K562 (cell line): ENCODE results near the gene RER1. TPM values are rescaled to one million over a fixed set of nuclear protein-coding genes. Genes with fewer than 3 reads are reported as not detected.

Source experiments
- ATAC-seq: fragments of 200-7000 bp; cut with Tn5 transposase; 3 replicates; pipeline ENCODE4 v1.9.1; 2020; ENCODE audit warnings: moderate library complexity
- BruUV-seq: library from RNA; stranded (reverse); fragments of 400-500 nt; replicated peaks from 2 replicates; lab custom pipeline; 2021; lab: Mats Ljungman, UMichigan
- CTCF ChIA-PET: fragments of 300-600 bp; formaldehyde crosslinking; extraction: SDS; loops from one replicate; lab custom pipeline; 2021; ENCODE audit warnings: low intra/inter-chr PET ratio; lab: Yijun Ruan, JAX
- POLR2A ChIA-PET: fragments of 300-600, 350-650 bp; sonication (Branson Sonifier 250); formaldehyde crosslinking; extraction: SDS; loops from one replicate; lab custom pipeline; 2021; ENCODE audit warnings: antibody characterized with exemption, inconsistent platforms; lab: Yijun Ruan, JAX
- DNase-seq, 4 experiments: peaks; one replicate each; pipeline versions ENCODE4 v3.0.0 to v3.0.0-alpha.2; 2011 to 2018; ENCODE audit warnings: low spot score in 3 of 4, mixed read lengths in 3 of 4; ENCODE audit errors: extremely low read depth in 1 of 4
- FAIRE-seq: peaks from 2 replicates; lab custom pipeline; 2011; peaks lifted over from hg19 to GRCh38; lab: Jason Lieb, UNC
- H2AFZ ChIP-seq: 2 replicates; pipeline ENCODE4 v1.6.0; 2011; ENCODE audit warnings: low read depth, low read length, control low read depth, inconsistent platforms
- H3K27ac ChIP-seq: fragments of 200-600 bp; 3 replicates; pipeline ENCODE4 v1.8.0; 2011; ENCODE audit warnings: low read depth, mild to moderate bottlenecking, control low read depth, inconsistent platforms, low read length, moderate library complexity, mixed read lengths; ENCODE audit errors: extremely low read depth
- H3K27me3 ChIP-seq, 2 experiments: fragments of 300-600 bp in 1 of 2; 2 replicates in 1 of 2; 3 replicates in 1 of 2; pipeline versions ENCODE4 v1.6.0 to v1.8.0; 2011; ENCODE audit warnings: inconsistent platforms in 2 of 2, low read length in 2 of 2, mild to moderate bottlenecking in 1 of 2, mixed read lengths in 1 of 2, moderate library complexity in 1 of 2; ENCODE audit not compliant: control insufficient read depth in 2 of 2, insufficient read depth in 2 of 2
- H3K36me3 ChIP-seq: fragments of 300-600 bp; 3 replicates; pipeline ENCODE4 v1.8.0; 2011; ENCODE audit warnings: mild to moderate bottlenecking, low read length, inconsistent platforms; ENCODE audit not compliant: control insufficient read depth, insufficient read depth
- H3K4me1 ChIP-seq, 2 experiments: fragments of 200-600 bp in 1 of 2; replicated peaks in 1 of 2; 2 replicates in 1 of 2; 3 replicates in 1 of 2; pipeline versions ENCODE4 v1.5.1 to v1.8.0; 2011; ENCODE audit warnings: inconsistent platforms in 2 of 2, low read length in 2 of 2, mild to moderate bottlenecking in 1 of 2, mixed read lengths in 1 of 2, moderate library complexity in 1 of 2; ENCODE audit not compliant: control insufficient read depth in 2 of 2, insufficient read depth in 2 of 2
- H3K4me2 ChIP-seq: 2 replicates; pipeline ENCODE4 v1.6.1; 2011; ENCODE audit warnings: low read length, control low read depth, inconsistent platforms, mixed read lengths; ENCODE audit not compliant: insufficient read depth
- H3K4me3 ChIP-seq: fragments of 200-600 bp; sonication (generic), shearing (Covaris generic); 2 replicates; pipeline ENCODE4 v1.5.1; 2016; ENCODE audit warnings: control low read depth, inconsistent platforms
- H3K79me2 ChIP-seq: fragments of 200-600 bp; 3 replicates; pipeline ENCODE4 v1.8.0; 2011; ENCODE audit warnings: low read length, inconsistent platforms; ENCODE audit not compliant: control insufficient read depth, insufficient read depth
- H3K9ac ChIP-seq, 2 experiments: 2 replicates each; pipeline versions ENCODE4 v1.6.0 to v1.6.1; 2011; ENCODE audit warnings: low read depth in 2 of 2, low read length in 2 of 2, control low read depth in 1 of 2, inconsistent platforms in 1 of 2, mild to moderate bottlenecking in 1 of 2, mixed read lengths in 1 of 2; ENCODE audit not compliant: insufficient read depth in 1 of 2
- H3K9me1 ChIP-seq: one replicate; pipeline ENCODE4 v1.6.0; 2011; ENCODE audit warnings: inconsistent platforms, mild to moderate bottlenecking, low read length, moderate library complexity; ENCODE audit not compliant: control insufficient read depth, insufficient read depth
- H3K9me3 ChIP-seq: replicated peaks from 2 replicates; pipeline ENCODE4 v1.5.1; 2011; ENCODE audit warnings: low read depth, low read length, inconsistent platforms; ENCODE audit not compliant: control insufficient read depth, insufficient read depth
- H4K20me1 ChIP-seq: replicated peaks from 2 replicates; pipeline ENCODE4 v1.6.1; 2011; ENCODE audit warnings: low read length, inconsistent platforms, mixed read lengths; ENCODE audit not compliant: control insufficient read depth, insufficient read depth
- ADNP ChIP-seq: fragments of 200-800 bp; sonication (Bioruptor generic); IDR thresholded peaks from 2 replicates; pipeline ENCODE4 v1.6.1; 2016; ENCODE audit warnings: missing genetic modification characterization, missing compliant biosample characterization
- CC2D1A ChIP-seq: fragments of 450-650 bp; IDR thresholded peaks from 2 replicates; pipeline ENCODE4 v1.6.1; 2017; ENCODE audit warnings: mild to moderate bottlenecking
- FOS ChIP-seq: IDR thresholded peaks from 3 replicates; pipeline ENCODE4 v1.6.1; 2011; ENCODE audit not compliant: insufficient read length; ENCODE audit errors: extremely low read depth
- GABPA ChIP-seq: fragments of 200-800 bp; sonication (Bioruptor generic); conservative IDR thresholded peaks from 2 replicates; pipeline ENCODE4 v1.6.1; 2016; ENCODE audit warnings: low read depth, missing genetic modification characterization, missing compliant biosample characterization
- HMG20B ChIP-seq: fragments of 250-450 bp; sonication (Bioruptor Pico); IDR thresholded peaks from 2 replicates; pipeline ENCODE4 v1.5.0; 2021; ENCODE audit warnings: mild to moderate bottlenecking
- MEF2A ChIP-seq: IDR thresholded peaks from 2 replicates; pipeline ENCODE4 v1.6.1; 2011; ENCODE audit warnings: low read depth, mild to moderate bottlenecking, low read length, moderate library complexity; ENCODE audit not compliant: control insufficient read depth
- MYBL2 ChIP-seq, 2 experiments: fragments of 450-650 bp in 1 of 2; sonication (generic) in 1 of 2; formaldehyde crosslinking in 1 of 2; IDR thresholded peaks; 2 replicates each; pipeline versions ENCODE4 v1.6.1 to v1.8.1; 2017 to 2022; ENCODE audit warnings: borderline replicate concordance in 1 of 2, inconsistent platforms in 1 of 2, low read depth in 1 of 2, mild to moderate bottlenecking in 1 of 2, missing genetic modification reagents in 1 of 2, moderate library complexity in 1 of 2
- NCOA2 ChIP-seq, 2 experiments: fragments of 450-650 bp; IDR thresholded peaks; 2 replicates each; pipeline ENCODE4 v1.6.1; 2018; ENCODE audit warnings: mild to moderate bottlenecking in 2 of 2, moderate library complexity in 1 of 2; ENCODE audit not compliant: partially characterized antibody in 2 of 2
- NELFE ChIP-seq: IDR thresholded peaks from 2 replicates; pipeline ENCODE4 v1.6.1; 2011; ENCODE audit warnings: mild to moderate bottlenecking; ENCODE audit not compliant: insufficient read depth, insufficient read length
- PHB2 ChIP-seq: fragments of 450-650 bp; IDR thresholded peaks from 2 replicates; pipeline ENCODE4 v1.6.1; 2017; ENCODE audit warnings: low read depth
- TBP ChIP-seq: optimal IDR thresholded peaks from 2 replicates; pipeline ENCODE3; 2011; ENCODE audit warnings: low read depth, low read length, improper control_type of control experiment
- ZC3H4 ChIP-seq: sonication (generic); formaldehyde crosslinking; IDR thresholded peaks from 2 replicates; pipeline ENCODE4 v1.9.0; 2021; ENCODE audit warnings: missing genetic modification reagents, borderline replicate concordance
- WGBS: fragments of 100-300 bp; shearing (Covaris generic); methylation state at CpG from one replicate; pipeline ENCODE4 v1.1.6; 2016; ENCODE audit warnings: low coverage, mixed read lengths; ENCODE audit not compliant: insufficient coverage; ENCODE audit errors: missing lambda C conversion rate; 5-methylcytosine and 5-hydroxymethylcytosine counted together
- in situ Hi-C: fragments of 300-500 bp; cut with MboI; formaldehyde crosslinking; loops from 4 replicates; pipeline ENCODE4 v1.15.0; 2018; ENCODE audit warnings: inconsistent platforms, mixed read lengths
- intact Hi-C: fragments of 100-400 bp; cut with micrococcal nuclease; formaldehyde crosslinking; loops from 2 replicates; pipeline ENCODE4 v1.14.2; 2022
- polyA plus RNA-seq, 8 experiments: library from polyadenylated mRNA; depleted of rRNA in 4 of 8; stranded (reverse) in 5 of 8; unstranded in 3 of 8; fragments of >200 nt; fragmentation: Nextera tagmentation in 2 of 8; fragmentation: Illumina TruSeq in 1 of 8; extraction: Ambion mirVana in 2 of 8; extraction: Trizol in 1 of 8; gene quantifications; 2 replicates each; pipeline versions ENCODE4 v1.2.1 to v1.2.3, GENCODE V29; 2011 to 2014; ENCODE audit warnings: inconsistent platforms in 1 of 8, missing spikeins in 1 of 8
- total RNA-seq, 7 experiments: library from RNA; depleted of rRNA in 6 of 7; stranded (reverse); fragments of >200 nt in 6 of 7; fragmentation: Illumina TruSeq in 2 of 7; extraction: Trizol in 2 of 7; gene quantifications; 2 replicates each; pipeline versions ENCODE4 v1.2.1 to v1.2.3, GENCODE V29; 2011 to 2021; ENCODE audit warnings: low replicate concordance in 1 of 7
- TF ChIP-seq, protein P1 (sequence below): fragments of 250-450 bp; sonication (Bioruptor Pico); IDR thresholded peaks from 2 replicates; pipeline ENCODE4 v1.8.0; 2022; ENCODE audit warnings: moderate library complexity, mild to moderate bottlenecking, inconsistent platforms
- TF ChIP-seq, protein P2 (sequence below): fragments of 250-450 bp; sonication (Bioruptor Pico); IDR thresholded peaks from 2 replicates; pipeline ENCODE4 v1.4.0; 2020; ENCODE audit warnings: borderline replicate concordance
- TF ChIP-seq, protein P3 (sequence below): sonication (generic); formaldehyde crosslinking; IDR thresholded peaks from 2 replicates; pipeline ENCODE4 v1.8.1; 2023; ENCODE audit warnings: mild to moderate bottlenecking, missing genetic modification reagents, moderate library complexity
- TF ChIP-seq, protein P4 (sequence below): fragments of 250-450 bp; sonication (Bioruptor Pico); IDR thresholded peaks from 2 replicates; pipeline ENCODE4 v1.4.0; 2020

RER1 gene
- total and polyA plus RNA-seq, 9 of the 15 experiments (the other 6 are each of a cell fraction or from before 2014, with no cell fraction given), result 19.6 to 354 (median 183) TPM

DNA sequence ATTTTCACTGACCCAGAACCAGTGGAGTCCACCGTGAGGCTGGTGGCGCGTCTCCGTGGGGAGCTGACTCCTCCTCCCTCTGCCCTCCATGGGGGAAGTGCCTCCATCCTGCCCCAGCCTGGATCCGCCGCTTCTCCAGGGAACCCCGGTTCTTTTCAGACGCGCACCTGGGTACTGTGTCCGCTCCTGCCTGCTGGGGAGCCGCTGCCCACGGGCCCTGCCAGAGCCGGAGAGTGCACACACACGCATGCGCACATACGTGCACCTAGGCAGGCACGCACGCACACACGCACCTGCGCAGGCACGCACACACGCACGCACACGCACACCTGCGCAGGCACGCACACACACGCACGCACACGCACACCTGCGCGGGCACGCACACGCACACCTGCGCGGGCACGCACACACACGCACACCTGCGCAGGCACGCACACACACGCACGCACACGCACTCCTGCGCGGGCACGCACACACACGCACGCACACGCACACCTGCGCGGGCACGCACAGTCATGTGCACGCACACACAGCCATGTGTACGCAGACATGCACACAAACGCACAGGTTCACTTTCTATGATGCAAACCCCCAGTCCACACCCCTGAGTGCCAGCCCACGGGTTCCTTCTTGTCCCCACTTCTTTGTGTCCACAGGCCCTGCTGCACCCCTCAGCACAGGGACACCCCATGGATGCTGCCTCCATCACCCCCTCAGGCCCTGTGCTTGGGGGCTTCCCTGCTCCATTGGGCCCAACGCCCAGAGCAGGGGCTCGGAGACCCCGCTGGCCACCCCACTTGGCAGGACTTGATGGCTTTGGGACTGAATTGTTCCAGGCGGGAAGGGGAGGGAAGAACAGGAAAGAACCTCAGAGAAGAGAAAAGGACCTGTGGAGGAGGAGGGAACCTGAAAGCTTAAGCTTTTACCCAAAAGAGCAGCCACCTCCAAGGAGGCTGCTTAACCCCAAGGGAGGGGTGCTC, 43.0 kb upstream of the RER1 start:
- ATAC-seq, result no peak
- Histone ChIP-seq H3K4me2 (no peak overlapping the region), H3K79me2 (no peaks in the 10 kb centered on the region), H3K9me1 (no peaks in the 10 kb centered on the region), H3K27ac (no peak overlapping the region), H3K27me3 (peaks cover 69 to 89% of the 10 kb centered on the region in 2 experiments), H3K36me3 (no peaks in the 10 kb centered on the region), H3K4me3 (no peak overlapping the region), H2AFZ (no peak overlapping the region), H3K9ac (no peak overlapping the region), H4K20me1 (peaks cover 13% of the 10 kb centered on the region), H3K9me3 (no peaks in the 10 kb centered on the region), H3K4me1 (peaks cover 0 to 36% of the 10 kb centered on the region in 2 experiments; a peak in 2 of 5 replicates)
- in situ Hi-C loops (no loop called here), intact Hi-C loops (no loop called here)
- no peak for DNase-seq
- FAIRE-seq, result no peak
- no TSS peak for BruUV-seq
- POLR2A ChIA-PET, result no interaction called here
- CTCF ChIA-PET, result no interaction called here
- 47% methylated on average over 27 of the region's 59 CpGs for WGBS
- TF ChIP-seq TBP (no peak), NCOA2 (IDR thresholded peaks at IDR 0.05; ENCODE audit: partially characterized antibody in 2 of 2) (no peak), ZC3H4 (CRISPR knock-in tag) (no peak), HMG20B (CRISPR knock-in tag) (no peak), PHB2 (no peak), MYBL2 (IDR thresholded peaks at IDR 0.05; ENCODE audit: low read depth) (no peak), MYBL2 (CRISPR knock-in tag; IDR thresholded peaks at IDR 0.05; ENCODE audit: borderline replicate concordance) (no peak), FOS (no peak), CC2D1A (no peak), MEF2A (no peak), ADNP (tag) (no peak), GABPA (tag) (no peak), NELFE (no peak)
- TF ChIP-seq, protein P1, sequence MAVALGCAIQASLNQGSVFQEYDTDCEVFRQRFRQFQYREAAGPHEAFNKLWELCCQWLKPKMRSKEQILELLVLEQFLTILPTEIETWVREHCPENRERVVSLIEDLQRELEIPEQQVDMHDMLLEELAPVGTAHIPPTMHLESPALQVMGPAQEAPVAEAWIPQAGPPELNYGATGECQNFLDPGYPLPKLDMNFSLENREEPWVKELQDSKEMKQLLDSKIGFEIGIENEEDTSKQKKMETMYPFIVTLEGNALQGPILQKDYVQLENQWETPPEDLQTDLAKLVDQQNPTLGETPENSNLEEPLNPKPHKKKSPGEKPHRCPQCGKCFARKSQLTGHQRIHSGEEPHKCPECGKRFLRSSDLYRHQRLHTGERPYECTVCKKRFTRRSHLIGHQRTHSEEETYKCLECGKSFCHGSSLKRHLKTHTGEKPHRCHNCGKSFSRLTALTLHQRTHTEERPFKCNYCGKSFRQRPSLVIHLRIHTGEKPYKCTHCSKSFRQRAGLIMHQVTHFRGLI (CRISPR knock-in tag), result no peak
- TF ChIP-seq, protein P2, sequence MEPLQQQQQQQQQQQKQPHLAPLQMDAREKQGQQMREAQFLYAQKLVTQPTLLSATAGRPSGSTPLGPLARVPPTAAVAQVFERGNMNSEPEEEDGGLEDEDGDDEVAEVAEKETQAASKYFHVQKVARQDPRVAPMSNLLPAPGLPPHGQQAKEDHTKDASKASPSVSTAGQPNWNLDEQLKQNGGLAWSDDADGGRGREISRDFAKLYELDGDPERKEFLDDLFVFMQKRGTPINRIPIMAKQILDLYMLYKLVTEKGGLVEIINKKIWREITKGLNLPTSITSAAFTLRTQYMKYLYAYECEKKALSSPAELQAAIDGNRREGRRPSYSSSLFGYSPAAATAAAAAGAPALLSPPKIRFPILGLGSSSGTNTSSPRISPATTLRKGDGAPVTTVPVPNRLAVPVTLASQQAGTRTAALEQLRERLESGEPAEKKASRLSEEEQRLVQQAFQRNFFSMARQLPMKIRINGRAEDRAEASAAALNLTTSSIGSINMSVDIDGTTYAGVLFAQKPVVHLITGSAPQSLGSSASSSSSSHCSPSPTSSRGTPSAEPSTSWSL (CRISPR knock-in tag), result no peak
- TF ChIP-seq, protein P3, sequence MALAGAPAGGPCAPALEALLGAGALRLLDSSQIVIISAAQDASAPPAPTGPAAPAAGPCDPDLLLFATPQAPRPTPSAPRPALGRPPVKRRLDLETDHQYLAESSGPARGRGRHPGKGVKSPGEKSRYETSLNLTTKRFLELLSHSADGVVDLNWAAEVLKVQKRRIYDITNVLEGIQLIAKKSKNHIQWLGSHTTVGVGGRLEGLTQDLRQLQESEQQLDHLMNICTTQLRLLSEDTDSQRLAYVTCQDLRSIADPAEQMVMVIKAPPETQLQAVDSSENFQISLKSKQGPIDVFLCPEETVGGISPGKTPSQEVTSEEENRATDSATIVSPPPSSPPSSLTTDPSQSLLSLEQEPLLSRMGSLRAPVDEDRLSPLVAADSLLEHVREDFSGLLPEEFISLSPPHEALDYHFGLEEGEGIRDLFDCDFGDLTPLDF (CRISPR knock-in tag), result no peak
- TF ChIP-seq, protein P4, sequence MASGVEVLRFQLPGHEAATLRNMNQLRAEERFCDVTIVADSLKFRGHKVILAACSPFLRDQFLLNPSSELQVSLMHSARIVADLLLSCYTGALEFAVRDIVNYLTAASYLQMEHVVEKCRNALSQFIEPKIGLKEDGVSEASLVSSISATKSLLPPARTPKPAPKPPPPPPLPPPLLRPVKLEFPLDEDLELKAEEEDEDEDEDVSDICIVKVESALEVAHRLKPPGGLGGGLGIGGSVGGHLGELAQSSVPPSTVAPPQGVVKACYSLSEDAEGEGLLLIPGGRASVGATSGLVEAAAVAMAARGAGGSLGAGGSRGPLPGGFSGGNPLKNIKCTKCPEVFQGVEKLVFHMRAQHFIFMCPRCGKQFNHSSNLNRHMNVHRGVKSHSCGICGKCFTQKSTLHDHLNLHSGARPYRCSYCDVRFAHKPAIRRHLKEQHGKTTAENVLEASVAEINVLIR, result no peak
